Choroid plexus epithelial cell (primary cell): Measurements from ENCODE around the gene ZFPM1.

ENCODE experiments used
- DNase-seq: peaks from one replicate; pipeline ENCODE4 v3.0.0-alpha.2; 2010; ENCODE audit warnings: low read depth
- H3K4me3 ChIP-seq: 2 replicates; pipeline ENCODE4 v1.5.1; 2011; ENCODE audit warnings: low read depth, mild to moderate bottlenecking, control low read depth, low read length, moderate library complexity
- TF ChIP-seq, protein P1 (sequence below): conservative IDR thresholded peaks from 2 replicates; pipeline ENCODE4 v1.5.1; 2011; ENCODE audit warnings: low read depth, mild to moderate bottlenecking, control low read depth, inconsistent platforms, low read length, moderate library complexity

Gene ZFPM1

DNA sequence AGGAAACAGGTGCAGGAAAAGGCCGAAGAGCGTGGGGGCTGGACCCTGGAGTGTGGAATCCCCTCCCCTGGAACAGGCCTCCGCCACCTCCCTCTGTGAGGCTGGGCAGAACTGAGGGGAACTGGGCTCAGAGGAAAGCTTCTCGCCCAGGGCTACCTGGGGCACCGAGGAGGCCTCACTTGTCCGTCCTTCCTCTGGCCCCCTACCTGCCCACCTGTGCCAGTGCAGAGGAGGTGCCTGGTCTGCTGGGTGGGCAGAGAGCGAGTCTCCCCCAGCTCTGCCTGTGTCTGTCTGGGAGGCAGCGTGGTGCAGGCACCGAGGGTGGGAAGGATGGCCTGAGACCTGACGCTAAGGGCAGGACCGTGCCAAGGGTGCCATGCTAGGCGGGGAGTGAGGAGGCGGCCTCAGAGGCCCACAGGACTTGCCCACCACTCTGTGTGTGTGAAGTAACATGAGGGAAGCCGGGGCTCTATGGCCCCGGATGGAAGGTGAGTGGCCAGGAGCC is 42.2 kb downstream of the ZFPM1 start:
- TF ChIP-seq, protein P1, sequence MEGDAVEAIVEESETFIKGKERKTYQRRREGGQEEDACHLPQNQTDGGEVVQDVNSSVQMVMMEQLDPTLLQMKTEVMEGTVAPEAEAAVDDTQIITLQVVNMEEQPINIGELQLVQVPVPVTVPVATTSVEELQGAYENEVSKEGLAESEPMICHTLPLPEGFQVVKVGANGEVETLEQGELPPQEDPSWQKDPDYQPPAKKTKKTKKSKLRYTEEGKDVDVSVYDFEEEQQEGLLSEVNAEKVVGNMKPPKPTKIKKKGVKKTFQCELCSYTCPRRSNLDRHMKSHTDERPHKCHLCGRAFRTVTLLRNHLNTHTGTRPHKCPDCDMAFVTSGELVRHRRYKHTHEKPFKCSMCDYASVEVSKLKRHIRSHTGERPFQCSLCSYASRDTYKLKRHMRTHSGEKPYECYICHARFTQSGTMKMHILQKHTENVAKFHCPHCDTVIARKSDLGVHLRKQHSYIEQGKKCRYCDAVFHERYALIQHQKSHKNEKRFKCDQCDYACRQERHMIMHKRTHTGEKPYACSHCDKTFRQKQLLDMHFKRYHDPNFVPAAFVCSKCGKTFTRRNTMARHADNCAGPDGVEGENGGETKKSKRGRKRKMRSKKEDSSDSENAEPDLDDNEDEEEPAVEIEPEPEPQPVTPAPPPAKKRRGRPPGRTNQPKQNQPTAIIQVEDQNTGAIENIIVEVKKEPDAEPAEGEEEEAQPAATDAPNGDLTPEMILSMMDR = no peak
- no peak for DNase-seq
- no peak overlapping the region for H3K4me3 ChIP-seq

GRCh38 chr16:88497561-88498462 is 44.7 kb downstream of the ZFPM1 start:
- no peak overlapping the region for H3K4me3 ChIP-seq
- peak; percentile 29 for DNase-seq
- TF ChIP-seq, protein P1 = no peak

GRCh38 chr16:88498576-88499208 is 45.6 kb downstream of the ZFPM1 start:
- no peak overlapping the region for H3K4me3 ChIP-seq
- TF ChIP-seq, protein P1 = no peak
- no peak for DNase-seq

DNA sequence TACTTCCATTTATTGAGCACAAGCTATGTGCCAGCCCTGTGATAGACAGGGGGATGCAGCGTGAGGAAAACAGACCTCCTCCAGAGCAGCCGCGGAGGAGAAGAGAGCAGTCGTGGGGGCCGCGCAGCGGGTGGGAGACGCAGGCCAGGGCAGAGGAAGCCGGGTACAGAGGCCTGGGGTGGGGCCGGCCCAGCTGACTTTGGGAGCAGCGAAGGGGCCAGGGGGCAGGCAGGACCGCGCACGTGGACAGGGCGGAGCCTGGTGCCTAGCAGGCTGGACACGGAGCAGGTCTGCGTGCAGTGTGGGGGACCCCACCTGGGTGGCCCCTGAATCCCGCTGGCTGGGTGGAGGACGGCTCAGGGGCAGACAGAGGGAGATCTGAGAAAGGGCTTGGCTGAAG is 46.2 kb downstream of the ZFPM1 start:
- H3K4me3 ChIP-seq = no peak overlapping the region
- no peak for DNase-seq
- TF ChIP-seq, protein P1 = no peak

- TF ChIP-seq, protein P1 = no peak
- no peak for DNase-seq
- no peak overlapping the region for H3K4me3 ChIP-seq
These were observed 46.8 kb downstream of the ZFPM1 start for GRCh38 chr16:88499836-88500251.

DNA sequence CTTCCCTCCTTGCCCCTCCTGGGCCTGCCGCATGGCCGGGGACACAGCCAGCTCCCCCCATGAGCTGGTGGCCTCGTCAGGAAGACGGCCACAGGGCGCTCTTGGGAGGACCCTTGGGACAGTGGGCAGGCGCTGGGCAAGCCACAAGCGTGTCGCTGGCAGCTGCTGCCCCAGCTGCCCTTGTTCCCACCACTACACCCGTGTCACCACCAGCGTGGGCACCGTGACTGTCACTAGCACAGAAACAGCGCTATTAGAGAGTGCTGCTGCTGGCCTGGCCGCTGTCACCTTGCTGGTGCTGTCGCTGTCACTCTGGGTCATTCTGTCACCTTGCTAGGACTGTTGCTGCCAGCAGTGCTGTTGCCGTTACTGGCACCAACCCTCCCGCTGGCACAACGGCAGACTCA is 47.2 kb downstream of the ZFPM1 start:
- DNase-seq = no peak
- H3K4me3 ChIP-seq = no peak overlapping the region
- TF ChIP-seq, protein P1 = no peak

GRCh38 chr16:88502371-88502770 is 49.3 kb downstream of the ZFPM1 start:
- H3K4me3 ChIP-seq = no peak overlapping the region
- TF ChIP-seq, protein P1 = no peak

More at GRCh38 chr16:88502371-88502770, 49.3 kb downstream of the ZFPM1 start:
- no peak for DNase-seq
